HG02759 (cell line): ENCODE data around the gene MMP15.

Experiments
- ATAC-seq: cut with Tn5 transposase; IDR thresholded peaks from one replicate; pipeline ENCODE4 v1.9.1; 2021; ENCODE audit warnings: mild to moderate bottlenecking, moderate library complexity; ENCODE audit not compliant: unreplicated experiment

MMP15 gene

DNA sequence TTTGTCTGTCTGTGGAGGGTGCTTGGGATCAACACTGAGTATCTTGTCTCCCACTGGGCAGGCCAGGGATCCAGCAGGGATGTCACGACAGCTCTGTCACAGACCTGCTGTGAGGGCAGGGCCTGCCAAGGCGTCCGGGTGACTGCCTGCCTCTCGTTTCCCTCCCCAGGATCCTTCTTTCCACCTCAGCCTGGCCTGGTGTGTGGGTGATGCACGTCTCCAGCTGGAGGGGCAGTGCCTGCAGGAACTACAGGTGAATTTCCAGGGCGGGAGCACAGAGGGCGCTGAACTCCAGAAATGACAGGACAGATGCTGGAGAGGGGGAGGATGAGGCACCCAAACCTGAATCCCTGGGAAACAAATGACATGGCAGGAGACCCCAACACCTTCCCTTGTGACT, 6.8 kb upstream of the MMP15 start:
- no peak for ATAC-seq

DNA sequence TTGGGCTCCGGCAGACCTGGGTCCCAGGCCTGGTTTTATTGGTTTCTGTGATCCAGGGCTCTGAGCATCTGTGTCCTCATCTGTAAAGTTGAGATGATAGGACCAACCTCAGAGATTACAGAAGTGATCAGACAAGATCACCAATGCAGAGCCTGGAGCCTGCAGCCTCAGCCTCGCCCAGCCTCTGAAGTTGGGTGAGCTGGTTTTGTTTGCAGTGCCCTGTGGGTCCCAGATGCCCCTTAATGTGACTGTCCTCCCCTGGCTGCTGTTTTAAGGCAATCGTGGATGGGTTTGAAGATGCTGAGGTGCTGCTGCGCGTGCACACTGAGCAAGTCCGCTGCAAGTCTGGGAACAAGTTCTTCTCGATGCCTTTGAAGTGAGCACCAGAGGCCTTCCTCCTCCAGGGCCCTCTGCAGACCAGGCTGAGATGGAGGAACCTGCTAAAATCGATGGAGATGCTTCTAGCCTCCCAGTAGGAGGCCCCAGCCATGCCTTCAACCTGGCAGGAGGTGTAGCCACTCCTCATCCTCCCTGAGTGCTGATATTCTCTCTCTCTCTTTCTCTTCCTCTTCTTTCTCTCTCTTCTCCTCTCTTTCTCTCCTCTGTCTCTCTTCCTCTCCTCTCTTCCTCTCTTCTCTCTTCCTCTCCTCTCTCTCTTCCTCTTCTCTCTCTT, 5.6 kb upstream of the MMP15 start:
- ATAC-seq = no peak

- peak; percentile 41 for ATAC-seq
Measured at GRCh38 chr16:58020628-58021521, 4.7 kb upstream of the MMP15 start.

DNA sequence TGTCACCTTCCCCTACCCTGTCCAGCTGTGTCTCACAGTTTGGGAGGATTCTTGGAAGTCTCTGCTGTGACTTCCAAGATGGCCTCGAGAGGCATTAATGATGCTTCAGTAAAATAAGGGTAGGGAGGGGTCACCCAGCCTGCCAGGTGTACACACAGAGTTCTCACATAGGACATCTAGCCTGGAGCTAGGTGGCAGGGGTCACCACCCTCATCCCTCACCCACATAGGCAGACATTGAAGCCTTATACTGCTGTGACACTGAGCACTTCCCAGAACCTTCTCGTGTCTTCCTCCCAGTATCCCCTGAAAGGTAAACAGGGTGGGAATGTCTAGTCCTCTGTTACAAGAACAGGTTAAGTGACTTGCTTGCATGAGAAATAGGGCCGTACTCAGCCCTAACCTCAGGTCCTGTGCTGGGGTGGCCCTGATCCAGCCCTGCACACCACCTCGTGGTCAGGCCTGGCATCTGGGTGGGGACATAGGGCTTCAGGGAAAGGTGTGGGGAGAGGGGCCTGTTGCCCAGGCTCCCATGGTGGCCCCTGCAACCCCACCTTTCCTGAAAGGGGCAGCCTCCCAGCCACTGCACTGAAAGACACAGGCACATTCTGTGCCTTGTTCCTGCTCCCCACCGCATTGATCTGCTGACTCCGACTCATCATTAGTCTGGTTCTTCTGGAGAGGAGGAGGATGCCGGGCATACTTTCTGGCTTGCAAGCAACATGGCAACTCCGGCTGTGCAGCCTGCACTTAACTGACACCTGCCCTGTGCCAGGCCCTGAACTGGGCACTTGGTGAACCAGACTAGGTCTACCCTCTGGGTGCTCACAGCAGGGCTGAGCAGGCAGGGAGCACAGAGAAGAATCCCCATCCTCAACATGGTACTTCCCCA, 3.6 kb upstream of the MMP15 start:
- ATAC-seq = no peak

DNA sequence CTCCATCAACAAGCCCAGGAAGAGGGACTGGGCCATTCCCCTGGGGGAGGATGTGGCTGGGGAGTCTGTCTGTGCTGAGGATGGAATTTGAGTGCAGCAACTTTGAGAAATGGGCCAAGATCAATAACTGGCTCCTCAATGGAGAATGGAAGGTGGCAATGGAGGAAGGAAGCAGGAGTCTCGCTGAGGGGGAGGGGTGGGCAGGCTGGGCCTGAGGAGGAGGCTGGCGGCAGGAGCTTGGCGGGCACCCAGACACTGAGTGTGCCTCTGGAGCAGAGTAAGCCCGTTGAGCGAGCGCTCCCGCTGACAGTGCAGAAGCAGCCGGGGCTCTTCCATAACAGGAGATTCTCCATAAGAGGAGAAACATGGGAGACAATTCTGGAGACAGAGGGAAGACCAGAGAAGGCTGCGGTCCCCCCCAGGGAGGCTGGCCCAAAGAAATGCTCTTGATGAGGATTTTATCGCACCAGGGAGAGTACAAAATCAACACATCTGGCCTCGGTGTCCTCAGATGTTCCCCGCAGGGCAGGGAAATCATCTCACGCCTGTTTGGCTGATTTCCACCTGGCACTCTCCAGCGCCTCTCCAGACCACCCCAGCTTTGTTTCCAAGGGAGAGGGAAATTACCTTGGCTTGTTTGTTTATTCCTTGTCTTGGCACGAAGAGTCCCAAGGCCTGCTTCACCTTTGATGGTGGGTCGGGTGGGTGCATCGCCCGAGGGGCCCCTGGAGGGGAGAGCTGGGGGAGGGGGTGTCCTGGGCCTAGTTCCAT, 2.8 kb upstream of the MMP15 start:
- no peak for ATAC-seq

DNA sequence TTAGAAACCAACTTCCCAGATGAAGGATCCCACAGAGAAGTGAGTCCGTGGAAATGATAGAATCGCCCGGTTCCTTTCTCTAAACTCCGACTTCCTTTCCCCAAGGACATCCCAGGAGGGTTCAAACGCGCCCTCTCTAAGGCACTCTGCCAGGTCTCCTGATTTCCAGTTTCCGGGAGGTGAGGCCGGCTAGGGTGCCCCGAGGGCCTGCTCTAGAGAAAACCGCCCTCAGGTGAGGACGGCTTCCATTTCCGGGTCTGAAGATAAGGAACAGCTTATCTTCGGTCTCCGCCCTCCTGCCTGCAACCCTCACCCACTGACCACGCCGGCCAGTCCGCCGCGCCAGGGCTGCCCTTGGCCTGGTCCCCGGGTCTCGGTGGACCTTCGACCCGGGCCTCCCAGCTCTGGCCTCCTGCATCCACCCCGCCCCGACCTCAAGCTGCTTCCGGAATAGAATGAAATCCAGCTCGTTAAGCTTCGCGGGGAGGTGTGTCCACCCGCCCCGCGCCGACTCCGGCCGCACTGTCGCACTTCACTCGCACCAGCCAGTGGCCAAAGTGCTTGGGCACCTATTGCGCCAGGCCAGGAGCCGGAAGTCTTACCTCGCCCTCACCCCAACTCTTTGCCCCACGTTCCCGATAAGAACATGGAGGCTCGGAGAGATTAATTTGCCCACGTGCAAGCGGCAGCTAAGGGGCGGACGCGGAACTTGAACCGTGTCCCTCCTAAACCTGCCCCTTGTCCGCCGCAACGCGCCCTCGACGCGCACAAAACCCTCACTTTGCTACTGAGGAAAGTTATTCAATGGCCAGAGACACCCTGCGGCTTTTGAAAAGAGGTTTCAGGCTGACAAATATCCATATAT, 836 bp upstream of the MMP15 start:
- no peak for ATAC-seq

DNA sequence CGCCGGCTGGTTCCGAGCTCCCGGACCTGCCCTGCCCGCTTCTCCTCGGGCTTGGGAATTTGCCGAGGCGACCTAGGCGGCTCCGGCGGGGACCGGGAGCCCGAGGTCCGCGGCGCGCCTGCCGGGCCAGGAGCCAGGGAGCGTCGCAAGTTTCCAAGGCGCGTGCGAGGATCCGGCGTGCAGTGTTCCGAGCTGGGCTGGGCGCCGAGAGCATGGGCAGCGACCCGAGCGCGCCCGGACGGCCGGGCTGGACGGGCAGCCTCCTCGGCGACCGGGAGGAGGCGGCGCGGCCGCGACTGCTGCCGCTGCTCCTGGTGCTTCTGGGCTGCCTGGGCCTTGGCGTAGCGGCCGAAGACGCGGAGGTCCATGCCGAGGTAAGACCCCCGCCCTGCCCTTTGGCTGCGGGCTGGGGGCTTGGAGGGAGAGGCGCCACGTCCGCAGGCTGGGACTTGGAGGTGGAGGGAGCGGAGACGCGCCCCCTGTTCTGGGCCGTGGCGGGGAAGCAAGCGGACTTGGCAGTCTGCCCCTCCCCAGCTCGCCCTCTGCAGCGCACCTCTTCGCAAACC, 668 bp downstream of the MMP15 start:
- peak; percentile 21 for ATAC-seq

GRCh38 chr16:58026705-58027160, 1.2 kb downstream of the MMP15 start:
- no peak for ATAC-seq

DNA sequence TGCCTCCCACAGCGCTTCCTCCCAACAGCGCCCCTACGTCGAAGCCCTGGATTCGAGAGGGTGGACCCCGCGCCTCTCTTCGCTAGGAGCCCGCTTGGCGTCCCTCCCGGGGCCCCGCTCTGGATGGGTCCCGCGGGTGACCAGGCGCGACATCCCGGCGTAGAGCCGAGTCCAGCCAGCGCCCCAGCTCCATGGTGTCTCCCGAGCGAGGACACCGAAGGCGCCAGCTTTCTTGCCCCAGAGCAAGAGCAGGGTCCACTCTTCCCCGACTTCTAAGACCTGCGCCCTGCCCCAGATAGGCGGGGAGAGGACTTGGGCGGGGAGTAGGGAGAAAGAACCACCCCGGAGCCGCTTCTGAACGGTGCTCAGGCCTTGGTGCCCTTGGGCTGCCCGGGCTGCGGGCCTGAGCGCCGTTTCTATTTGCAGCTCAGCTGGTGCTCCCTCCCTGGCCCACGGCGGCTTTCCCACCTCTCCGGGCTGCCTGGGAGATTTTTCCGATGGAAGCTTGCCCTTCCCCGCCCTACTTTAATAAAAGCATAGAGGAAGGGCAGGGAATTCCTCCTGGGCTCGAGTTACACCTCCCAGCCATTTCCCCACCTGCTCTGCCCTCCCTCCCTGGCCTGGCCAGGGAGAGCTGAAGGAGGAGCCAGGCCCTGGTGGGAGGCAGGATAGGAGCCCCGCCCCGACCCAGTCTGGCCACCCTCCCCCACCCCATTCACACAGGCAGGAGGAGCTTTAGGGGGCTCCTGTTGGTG, 1.8 kb downstream of the MMP15 start:
- ATAC-seq = no peak

- no peak for ATAC-seq
Measured at GRCh38 chr16:58027916-58028455, 2.4 kb downstream of the MMP15 start.

- ATAC-seq = no peak
Measured at GRCh38 chr16:58028541-58029070, 3.1 kb downstream of the MMP15 start.

- ATAC-seq = no peak
Measured at GRCh38 chr16:58029410-58029809, 3.9 kb downstream of the MMP15 start.

GRCh38 chr16:58030136-58030840, 4.7 kb downstream of the MMP15 start:
- ATAC-seq = no peak

GRCh38 chr16:58031016-58031800, 5.7 kb downstream of the MMP15 start:
- no peak for ATAC-seq

GRCh38 chr16:58032710-58033293, 7.2 kb downstream of the MMP15 start:
- ATAC-seq = no peak

DNA sequence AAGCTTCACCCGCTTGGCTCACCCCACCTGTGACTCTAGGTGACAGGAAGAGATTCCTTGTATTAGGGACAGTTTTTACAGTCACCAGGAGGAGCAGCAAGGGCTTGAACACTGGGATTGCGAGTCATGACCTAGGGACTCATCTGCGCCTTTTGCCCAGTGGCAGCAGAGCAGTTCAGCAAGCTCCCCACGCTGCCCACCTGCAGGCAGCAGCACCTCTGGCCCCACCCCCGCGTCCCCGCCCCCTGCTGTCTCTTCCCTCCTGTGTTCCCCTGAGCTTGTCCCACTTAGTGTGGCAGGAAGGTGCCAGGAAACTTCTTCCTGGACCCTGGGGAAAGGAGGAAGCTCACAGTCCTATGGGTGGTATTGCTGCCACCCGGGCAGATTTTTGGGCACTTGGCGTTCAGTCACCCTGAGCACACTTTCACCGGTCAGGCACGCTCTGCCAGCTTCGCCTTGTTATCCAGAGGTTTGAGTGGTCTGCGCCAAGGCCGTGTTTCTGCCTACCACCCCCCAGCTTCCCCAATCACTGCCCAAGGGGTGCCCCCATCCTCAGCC, 8.7 kb downstream of the MMP15 start:
- no peak for ATAC-seq
